Panc1 (cell line): ENCODE measurements around the gene IGFN1.

ENCODE experiments used
- POLR2AphosphoS5 ChIP-seq: IDR thresholded peaks from 2 replicates; pipeline ENCODE4 v1.6.1; 2012; ENCODE audit warnings: mild to moderate bottlenecking, low read depth, low read length, moderate library complexity
- REST ChIP-seq, 2 experiments: IDR thresholded peaks; 2 replicates each; pipeline ENCODE4 v1.6.1; 2011 to 2012; ENCODE audit warnings: low read depth in 2 of 2, control low read depth in 1 of 2, low read length in 1 of 2, mild to moderate bottlenecking in 1 of 2, moderate library complexity in 1 of 2; ENCODE audit not compliant: insufficient read depth in 1 of 2
- SIN3A ChIP-seq: IDR thresholded peaks from 2 replicates; pipeline ENCODE4 v1.6.1; 2012; ENCODE audit warnings: low read depth, mild to moderate bottlenecking, low read length, moderate library complexity, borderline replicate concordance; ENCODE audit not compliant: insufficient read depth
- TCF7L2 ChIP-seq: IDR thresholded peaks from 2 replicates; pipeline ENCODE4 v1.6.1; 2011; ENCODE audit warnings: mild to moderate bottlenecking, low read depth, low read length, inconsistent platforms
- TF ChIP-seq, protein P1 (sequence below): fragments of 450-650 bp; IDR thresholded peaks from 2 replicates; pipeline ENCODE4 v1.5.1; 2017; ENCODE audit warnings: mild to moderate bottlenecking

- TF ChIP-seq, protein P1, sequence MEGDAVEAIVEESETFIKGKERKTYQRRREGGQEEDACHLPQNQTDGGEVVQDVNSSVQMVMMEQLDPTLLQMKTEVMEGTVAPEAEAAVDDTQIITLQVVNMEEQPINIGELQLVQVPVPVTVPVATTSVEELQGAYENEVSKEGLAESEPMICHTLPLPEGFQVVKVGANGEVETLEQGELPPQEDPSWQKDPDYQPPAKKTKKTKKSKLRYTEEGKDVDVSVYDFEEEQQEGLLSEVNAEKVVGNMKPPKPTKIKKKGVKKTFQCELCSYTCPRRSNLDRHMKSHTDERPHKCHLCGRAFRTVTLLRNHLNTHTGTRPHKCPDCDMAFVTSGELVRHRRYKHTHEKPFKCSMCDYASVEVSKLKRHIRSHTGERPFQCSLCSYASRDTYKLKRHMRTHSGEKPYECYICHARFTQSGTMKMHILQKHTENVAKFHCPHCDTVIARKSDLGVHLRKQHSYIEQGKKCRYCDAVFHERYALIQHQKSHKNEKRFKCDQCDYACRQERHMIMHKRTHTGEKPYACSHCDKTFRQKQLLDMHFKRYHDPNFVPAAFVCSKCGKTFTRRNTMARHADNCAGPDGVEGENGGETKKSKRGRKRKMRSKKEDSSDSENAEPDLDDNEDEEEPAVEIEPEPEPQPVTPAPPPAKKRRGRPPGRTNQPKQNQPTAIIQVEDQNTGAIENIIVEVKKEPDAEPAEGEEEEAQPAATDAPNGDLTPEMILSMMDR, result no peak
- TF ChIP-seq POLR2AphosphoS5 (no peak), SIN3A (no peak), REST (IDR thresholded peaks at IDR 0.05; ENCODE audit: insufficient read depth in 1 of 2, low read depth in 2 of 2, low read length in 1 of 2) (no peak), TCF7L2 (no peak)
Observed at GRCh38 chr1:201213106-201213770, 22.6 kb downstream of the IGFN1 start.
